Breast epithelium (tissue), 3 donors: Measurements from ENCODE around the gene BCL2.
A peak's percentile ranks its signal among the peaks of the same experiment; 100 is the strongest.

Experiments
- POLR2A ChIP-seq: fragments of 450-650 bp; IDR thresholded peaks from one replicate; pipeline ENCODE4 v1.6.1; 2016; ENCODE audit warnings: antibody characterized with exemption, mild to moderate bottlenecking, moderate library complexity
- POLR2AphosphoS5 ChIP-seq, 3 donors: sonication (generic); formaldehyde crosslinking; IDR thresholded peaks; one replicate each; pipeline ENCODE4 v1.6.1; 2017; ENCODE audit warnings: antibody characterized with exemption in 3 of 3
- TF ChIP-seq, protein P1 (sequence below), 3 donors: fragments of 450-650 bp; IDR thresholded peaks; one replicate each; pipeline ENCODE4 v1.5.1; 2016 to 2017; ENCODE audit warnings: antibody characterized with exemption in 3 of 3, mild to moderate bottlenecking in 3 of 3, moderate library complexity in 3 of 3

DNA sequence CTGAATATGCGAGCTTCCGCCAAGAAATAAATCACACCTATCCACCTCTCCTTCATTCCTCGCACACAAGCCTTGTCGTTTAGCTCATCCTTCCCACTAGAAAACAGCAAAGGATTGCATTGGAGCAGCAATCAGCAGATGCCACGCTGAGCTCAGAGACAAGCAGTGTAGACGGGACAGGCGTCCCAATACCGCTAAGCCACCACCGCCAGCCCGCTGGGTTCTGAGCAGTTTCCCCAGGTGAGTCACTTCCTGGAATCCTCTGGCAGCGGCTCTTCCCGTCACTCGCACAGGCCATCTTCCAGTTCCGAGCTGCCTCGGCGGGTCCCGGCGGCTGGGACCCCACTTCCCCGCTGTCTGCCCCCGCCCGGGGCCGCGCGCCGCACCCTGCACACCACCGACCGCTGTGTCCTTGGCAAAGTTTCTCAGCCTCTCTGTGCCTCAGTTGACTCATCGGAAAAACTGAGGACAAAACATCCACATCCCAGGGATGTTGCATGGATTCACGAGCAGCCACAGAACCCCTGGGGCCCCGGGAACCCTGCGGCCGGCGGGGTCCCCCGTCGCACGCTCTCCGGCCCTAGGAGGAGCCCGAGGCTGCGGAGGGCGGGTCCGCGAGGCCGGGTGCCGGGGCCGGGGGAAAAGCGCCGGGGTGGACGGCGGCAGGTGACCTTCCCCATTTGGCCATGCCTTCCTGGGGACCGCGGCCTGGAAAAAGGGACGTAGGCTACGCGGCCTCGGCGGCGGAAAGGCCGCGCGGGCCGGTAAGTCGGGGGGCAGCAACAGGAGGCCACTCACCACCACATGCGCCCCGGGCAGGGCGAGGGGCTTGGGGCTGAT is 46.9 kb upstream of the BCL2 start:
- TF ChIP-seq, protein P1, sequence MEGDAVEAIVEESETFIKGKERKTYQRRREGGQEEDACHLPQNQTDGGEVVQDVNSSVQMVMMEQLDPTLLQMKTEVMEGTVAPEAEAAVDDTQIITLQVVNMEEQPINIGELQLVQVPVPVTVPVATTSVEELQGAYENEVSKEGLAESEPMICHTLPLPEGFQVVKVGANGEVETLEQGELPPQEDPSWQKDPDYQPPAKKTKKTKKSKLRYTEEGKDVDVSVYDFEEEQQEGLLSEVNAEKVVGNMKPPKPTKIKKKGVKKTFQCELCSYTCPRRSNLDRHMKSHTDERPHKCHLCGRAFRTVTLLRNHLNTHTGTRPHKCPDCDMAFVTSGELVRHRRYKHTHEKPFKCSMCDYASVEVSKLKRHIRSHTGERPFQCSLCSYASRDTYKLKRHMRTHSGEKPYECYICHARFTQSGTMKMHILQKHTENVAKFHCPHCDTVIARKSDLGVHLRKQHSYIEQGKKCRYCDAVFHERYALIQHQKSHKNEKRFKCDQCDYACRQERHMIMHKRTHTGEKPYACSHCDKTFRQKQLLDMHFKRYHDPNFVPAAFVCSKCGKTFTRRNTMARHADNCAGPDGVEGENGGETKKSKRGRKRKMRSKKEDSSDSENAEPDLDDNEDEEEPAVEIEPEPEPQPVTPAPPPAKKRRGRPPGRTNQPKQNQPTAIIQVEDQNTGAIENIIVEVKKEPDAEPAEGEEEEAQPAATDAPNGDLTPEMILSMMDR (IDR thresholded peaks at IDR 0.05) = no peak
- TF ChIP-seq POLR2AphosphoS5 (IDR thresholded peaks at IDR 0.05) (peak in 2 of 3 donors; percentile 5 to 34), POLR2A (no peak)
